Astrocyte (in vitro differentiated cells and primary cell): Measurements from ENCODE around the gene LRRC36.

Source experiments
- CTCF ChIP-seq: IDR thresholded peaks from 2 replicates; pipeline ENCODE4 v1.5.1; 2011; ENCODE audit warnings: low read depth, mild to moderate bottlenecking, inconsistent platforms, low read length, moderate library complexity; ENCODE audit not compliant: insufficient read depth
- EZH2 ChIP-seq: IDR thresholded peaks from 2 replicates; pipeline ENCODE4 v1.6.1; 2012; ENCODE audit warnings: mild to moderate bottlenecking, low read length, inconsistent platforms; ENCODE audit not compliant: insufficient read depth

DNA sequence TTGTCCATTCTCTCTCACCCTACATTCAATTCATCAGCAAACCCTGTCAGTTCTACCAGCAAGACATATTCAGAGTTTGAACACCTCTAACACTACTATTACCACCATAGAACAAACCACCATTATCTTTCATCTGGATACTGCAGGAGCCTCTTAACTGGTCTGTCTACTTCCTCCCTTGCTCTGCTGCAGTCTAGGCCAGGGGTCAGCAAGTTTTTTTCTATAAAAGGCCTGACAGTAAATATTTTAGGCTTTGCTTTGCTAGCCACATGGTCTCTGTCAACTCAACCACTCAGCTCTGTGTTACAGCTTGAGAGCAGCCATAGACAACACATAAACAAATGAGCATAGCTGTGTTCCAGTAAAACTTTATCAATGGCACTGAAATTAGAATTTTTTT lies 13.9 kb upstream of the LRRC36 start:
- no peak for TF ChIP-seq CTCF
- no peak for TF ChIP-seq EZH2
